Glutamatergic neuron (in vitro differentiated cells): ENCODE results near the gene FBXL14. TPM values are rescaled to one million over a fixed set of nuclear protein-coding genes. Genes with fewer than 3 reads are reported as not detected.
A peak's percentile ranks its signal among the peaks of the same experiment; 100 is the strongest.

Source experiments
- DNase-seq: peaks from one replicate; pipeline ENCODE4 v3.0.0; 2022
- H3K27ac Mint-ChIP-seq: one replicate; pipeline ENCODE4 v1.8.0; 2020; ENCODE audit warnings: mild to moderate bottlenecking, mixed read lengths, inconsistent platforms; ENCODE audit not compliant: unreplicated experiment
- H3K27me3 Mint-ChIP-seq: one replicate; pipeline ENCODE4 v1.8.0; 2020; ENCODE audit warnings: mild to moderate bottlenecking, moderate library complexity, mixed read lengths, inconsistent platforms; ENCODE audit not compliant: unreplicated experiment
- H3K36me3 Mint-ChIP-seq: one replicate; pipeline ENCODE4 v1.8.0; 2020; ENCODE audit warnings: mild to moderate bottlenecking, mixed read lengths, inconsistent platforms; ENCODE audit not compliant: unreplicated experiment
- H3K4me1 Mint-ChIP-seq: one replicate; pipeline ENCODE4 v1.8.0; 2020; ENCODE audit warnings: mild to moderate bottlenecking, low read depth, mixed read lengths, inconsistent platforms; ENCODE audit not compliant: unreplicated experiment
- H3K4me3 Mint-ChIP-seq: one replicate; pipeline ENCODE4 v1.8.0; 2020; ENCODE audit warnings: mild to moderate bottlenecking, mixed read lengths, inconsistent platforms; ENCODE audit not compliant: unreplicated experiment
- H3K9me3 Mint-ChIP-seq: one replicate; pipeline ENCODE4 v1.8.0; 2020; ENCODE audit warnings: mild to moderate bottlenecking, moderate library complexity, mixed read lengths, inconsistent platforms; ENCODE audit not compliant: unreplicated experiment
- total RNA-seq: library from RNA; stranded (reverse); fragmentation: NEBNext Ultra II Directional; extraction: Animal tissue kit (Norgen Biotek cat#: 25700); gene quantifications from one replicate; pipeline ENCODE4 v1.2.1, GENCODE V29; 2021; ENCODE audit not compliant: unreplicated experiment
- TF ChIP-seq, protein P1 (sequence below): fragments of 200-600 bp; sonication (generic); IDR thresholded peaks from one replicate; pipeline ENCODE4 v1.5.0; 2021; ENCODE audit not compliant: partially characterized antibody, unreplicated experiment

The FBXL14 gene
- total RNA-seq, 1 donor from 2014 or later = 28.8 TPM

DNA sequence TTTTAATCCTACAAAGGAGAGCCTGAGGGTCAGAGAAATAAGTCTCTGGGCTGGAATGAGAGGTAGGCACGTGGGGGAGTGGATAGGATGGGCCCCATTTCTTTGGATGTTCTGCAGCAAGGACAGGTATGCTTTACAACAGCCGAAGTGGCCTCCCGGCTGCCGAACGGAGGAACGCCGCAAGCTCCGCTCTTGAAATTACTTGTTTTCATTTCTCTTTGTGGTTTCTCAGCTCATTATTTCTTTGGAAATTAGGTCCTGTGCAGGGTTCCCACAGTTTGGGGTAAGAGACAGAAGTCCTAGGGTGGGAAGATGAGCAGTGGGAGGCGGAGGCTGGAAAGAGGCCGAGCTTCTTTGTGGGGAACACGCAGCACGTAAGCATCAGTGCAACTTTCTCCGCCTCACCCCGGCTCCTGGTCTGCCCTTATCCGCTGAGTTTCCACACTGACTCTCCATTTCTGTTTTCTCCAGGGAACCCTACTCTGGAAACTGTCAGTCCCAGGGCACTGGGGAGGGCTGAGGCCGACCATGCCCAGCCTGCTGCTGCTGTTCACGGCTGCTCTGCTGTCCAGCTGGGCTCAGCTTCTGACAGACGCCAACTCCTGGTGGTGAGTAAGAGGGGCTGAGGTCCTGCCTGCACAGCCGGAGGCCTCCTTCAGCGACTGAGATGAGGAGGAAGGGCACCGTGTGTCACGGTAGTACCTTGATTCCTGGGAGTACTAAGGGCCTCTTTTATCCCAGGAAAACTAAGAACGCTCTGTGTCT is 36.6 kb upstream of the FBXL14 start:
- H3K9me3 Mint-ChIP-seq = peaks cover 17% of the 10 kb centered on the region
- H3K4me1 Mint-ChIP-seq = peaks cover 39% of the 10 kb centered on the region
- no peaks in the 10 kb centered on the region for H3K36me3 Mint-ChIP-seq
- DNase-seq = peak; percentile 81
- TF ChIP-seq, protein P1, sequence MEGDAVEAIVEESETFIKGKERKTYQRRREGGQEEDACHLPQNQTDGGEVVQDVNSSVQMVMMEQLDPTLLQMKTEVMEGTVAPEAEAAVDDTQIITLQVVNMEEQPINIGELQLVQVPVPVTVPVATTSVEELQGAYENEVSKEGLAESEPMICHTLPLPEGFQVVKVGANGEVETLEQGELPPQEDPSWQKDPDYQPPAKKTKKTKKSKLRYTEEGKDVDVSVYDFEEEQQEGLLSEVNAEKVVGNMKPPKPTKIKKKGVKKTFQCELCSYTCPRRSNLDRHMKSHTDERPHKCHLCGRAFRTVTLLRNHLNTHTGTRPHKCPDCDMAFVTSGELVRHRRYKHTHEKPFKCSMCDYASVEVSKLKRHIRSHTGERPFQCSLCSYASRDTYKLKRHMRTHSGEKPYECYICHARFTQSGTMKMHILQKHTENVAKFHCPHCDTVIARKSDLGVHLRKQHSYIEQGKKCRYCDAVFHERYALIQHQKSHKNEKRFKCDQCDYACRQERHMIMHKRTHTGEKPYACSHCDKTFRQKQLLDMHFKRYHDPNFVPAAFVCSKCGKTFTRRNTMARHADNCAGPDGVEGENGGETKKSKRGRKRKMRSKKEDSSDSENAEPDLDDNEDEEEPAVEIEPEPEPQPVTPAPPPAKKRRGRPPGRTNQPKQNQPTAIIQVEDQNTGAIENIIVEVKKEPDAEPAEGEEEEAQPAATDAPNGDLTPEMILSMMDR = no peak
- peaks cover 23% of the 10 kb centered on the region for H3K27me3 Mint-ChIP-seq
- H3K27ac Mint-ChIP-seq = peak overlapping the region; percentile 85
- peak overlapping the region; percentile 88 for H3K4me3 Mint-ChIP-seq

DNA sequence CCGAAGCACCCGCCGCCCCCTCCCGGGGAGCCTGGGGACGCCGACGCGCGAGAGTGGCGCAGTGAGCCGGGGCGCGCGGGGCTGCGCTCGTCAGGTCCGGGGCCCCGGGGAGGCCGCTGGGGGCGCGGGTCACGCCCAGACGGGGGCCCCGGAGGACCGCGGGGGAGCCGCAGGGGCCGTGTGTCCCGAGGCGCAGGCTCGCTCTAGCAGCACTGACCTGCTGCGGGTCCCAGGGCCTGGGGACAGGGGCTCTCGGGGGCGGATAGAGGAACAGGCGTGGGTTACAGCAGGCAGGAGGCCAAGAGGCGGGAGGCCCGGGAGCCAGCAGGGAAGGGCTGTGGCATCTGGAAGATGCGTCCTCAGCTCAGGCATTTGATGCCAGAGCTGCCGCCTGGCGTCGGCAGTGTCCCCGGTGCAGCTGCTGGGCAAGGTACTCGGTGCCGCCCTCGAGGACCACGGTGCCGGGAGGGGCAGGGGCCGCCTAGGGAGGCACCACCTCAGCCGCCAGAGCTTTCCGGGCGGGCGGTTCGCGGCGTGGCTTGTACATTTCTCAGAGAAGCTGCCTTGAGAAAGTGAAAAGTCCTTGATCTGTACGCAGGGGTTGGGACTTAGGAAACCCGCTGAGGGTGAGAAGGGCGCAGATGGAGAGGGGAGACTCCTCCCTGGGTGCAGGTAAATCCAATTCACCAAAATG is 35.9 kb upstream of the FBXL14 start:
- no peaks in the 10 kb centered on the region for H3K36me3 Mint-ChIP-seq
- H3K27me3 Mint-ChIP-seq = peaks cover 23% of the 10 kb centered on the region
- peaks cover 17% of the 10 kb centered on the region for H3K9me3 Mint-ChIP-seq
- peak; percentile 73 for DNase-seq
- H3K4me1 Mint-ChIP-seq = peaks cover 39% of the 10 kb centered on the region
- TF ChIP-seq, protein P1 = peak; percentile 24
- peak overlapping the region; percentile 89 for H3K4me3 Mint-ChIP-seq
- peak overlapping the region; percentile 85 for H3K27ac Mint-ChIP-seq

DNA sequence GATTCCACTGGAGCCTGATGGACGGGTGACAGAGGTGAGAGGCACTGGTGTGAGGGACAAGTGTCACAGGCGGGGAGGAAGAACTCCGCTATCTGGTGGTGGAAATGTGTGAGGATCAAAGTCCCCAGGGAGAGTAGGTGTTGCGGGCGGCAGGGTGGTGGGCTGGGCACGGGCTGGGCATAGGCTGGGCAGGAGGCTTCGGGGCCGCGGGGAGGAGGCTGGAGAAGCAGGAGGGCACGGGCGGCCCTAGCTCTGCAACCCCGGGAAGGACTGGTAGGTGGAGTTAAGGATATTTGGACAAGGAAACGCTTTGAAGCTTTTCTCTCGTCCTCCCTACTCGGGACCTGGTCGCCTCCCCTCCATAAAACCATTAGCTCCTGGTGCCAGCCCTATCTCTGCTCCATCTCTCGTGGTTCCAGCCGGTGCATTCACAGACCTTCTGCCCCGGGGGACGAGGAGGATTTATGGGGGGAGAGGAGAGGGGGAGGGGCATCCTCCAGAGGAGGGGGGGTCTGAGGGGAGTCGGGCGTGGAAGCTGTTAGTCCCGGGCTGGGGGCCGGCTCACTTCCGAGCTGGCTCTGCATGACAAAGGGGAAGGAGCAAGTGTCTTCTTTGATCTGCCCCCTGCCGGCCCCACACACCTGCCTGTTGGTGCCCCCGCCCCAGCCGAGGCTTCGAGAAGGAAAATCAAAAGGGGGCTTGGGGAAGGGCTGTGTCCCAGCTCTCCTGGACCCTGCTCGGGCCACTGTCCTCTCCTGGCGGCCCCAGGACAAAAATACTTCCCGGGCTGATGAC is 35.2 kb upstream of the FBXL14 start:
- Mint-ChIP-seq H3K36me3 (no peaks in the 10 kb centered on the region), H3K9me3 (peaks cover 17% of the 10 kb centered on the region), H3K27me3 (peaks cover 24% of the 10 kb centered on the region), H3K4me3 (peak overlapping the region; percentile 89), H3K4me1 (peaks cover 32% of the 10 kb centered on the region), H3K27ac (peak overlapping the region; percentile 86)
- TF ChIP-seq, protein P1 = no peak
- DNase-seq = peak; percentile 62

DNA sequence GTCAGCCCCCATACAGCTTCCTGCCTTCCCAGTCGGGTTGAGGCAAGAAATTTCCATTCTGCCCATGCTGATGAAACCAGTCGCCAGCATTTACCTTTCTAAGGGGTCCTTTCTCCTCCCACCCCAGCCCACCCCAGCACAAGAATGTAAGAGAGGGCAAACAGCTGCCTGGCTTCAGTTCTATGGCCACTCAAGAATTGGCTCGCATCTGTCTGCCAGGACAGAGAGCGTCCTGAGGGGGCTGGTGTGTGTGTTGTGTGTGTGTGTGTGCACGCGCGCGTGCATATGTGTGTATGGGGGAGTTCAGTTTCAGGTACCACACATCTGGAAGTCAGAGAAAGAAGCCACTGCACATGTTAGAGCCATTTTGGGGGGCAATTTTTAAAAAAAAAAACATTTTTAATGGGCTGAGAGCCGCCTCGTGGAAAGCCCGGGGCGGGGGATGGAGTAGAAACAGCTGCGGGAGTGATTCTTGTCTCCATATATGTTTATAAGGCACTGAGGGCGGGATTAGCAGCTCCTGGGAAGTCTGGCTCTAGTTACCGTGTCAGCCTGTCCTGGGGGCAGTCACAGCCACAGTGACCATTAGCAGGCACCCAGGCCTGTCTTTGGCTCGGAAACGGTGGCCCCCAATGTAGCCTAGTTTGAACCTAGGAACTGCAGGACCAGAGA is 34.4 kb upstream of the FBXL14 start, which contains the start of gene WNT5B:
Gene WNT5B, plus strand, starts transcription at position 566 of the 672 bp plus-strand sequence. CDS start 2,124 bp downstream, outside the sequence.
- DNase-seq = no peak
- H3K27me3 Mint-ChIP-seq = peaks cover 24% of the 10 kb centered on the region
- peaks cover 31% of the 10 kb centered on the region for H3K4me1 Mint-ChIP-seq
- H3K9me3 Mint-ChIP-seq = peaks cover 17% of the 10 kb centered on the region
- H3K36me3 Mint-ChIP-seq = no peaks in the 10 kb centered on the region
- peak within 1 kb of the TSS; percentile 89 for H3K4me3 Mint-ChIP-seq
- TF ChIP-seq, protein P1 = no peak
- H3K27ac Mint-ChIP-seq = peak within 1 kb of the TSS; percentile 86
